ENCODE measurements around the gene BCAM. TPM values are rescaled to one million over a fixed set of nuclear protein-coding genes. Genes with fewer than 3 reads are reported as not detected.

The BCAM gene
- total and polyA plus RNA-seq, 4 donors: 10.5 to 87.4 (median 19.1) TPM

- peaks cover 11 to 27% (median 21%) of the 10 kb centered on the region in 4 donors for H3K4me1 ChIP-seq (ENCODE audit: control insufficient read depth in 4 of 4, insufficient read depth in 4 of 4, low read length in 3 of 4)
- TF ChIP-seq GABPA (IDR thresholded peaks at IDR 0.05 in 1 of 2, conservative IDR thresholded peaks at IDR 0.05 in 1 of 2): no peak
- TF ChIP-seq FOXA1 (IDR thresholded peaks at IDR 0.05): no peak
- no peak for TF ChIP-seq TAF1 (conservative IDR thresholded peaks at IDR 0.05)
- peaks cover 0 to 2% (median 0%) of the 10 kb centered on the region in 4 donors for H3K36me3 ChIP-seq (ENCODE audit: control insufficient read depth in 4 of 4, insufficient read depth in 3 of 4, low read depth in 1 of 4, low read length in 3 of 4)
- no peaks in the 10 kb centered on the region for H3K9me3 ChIP-seq (ENCODE audit: control insufficient read depth in 4 of 4, low read length in 3 of 4)
- H3K4me3 ChIP-seq (ENCODE audit: low read depth in 1 of 3, low read length in 3 of 3): no peak overlapping the region
- DNase-seq (ENCODE audit: low spot score): no peak
- no peak overlapping the region for H3K27ac ChIP-seq (ENCODE audit: low read depth in 1 of 2, low read length in 2 of 2)
- WGBS: 87% methylated on average over 7 of the region's 7 CpGs
- no peak overlapping the region for H3K9ac ChIP-seq (ENCODE audit: low read depth in 1 of 2, low read length in 2 of 2)
- H3K27me3 ChIP-seq (ENCODE audit: control insufficient read depth in 4 of 4, insufficient read depth in 4 of 4, low read length in 3 of 4): no peaks in the 10 kb centered on the region
Observed at GRCh38 chr19:44806291-44806690, 2.6 kb upstream of the BCAM start.

GRCh38 chr19:44807162-44807561 is 1.7 kb upstream of the BCAM start:
- no peak for DNase-seq (ENCODE audit: low spot score)
- H3K36me3 ChIP-seq (ENCODE audit: control insufficient read depth in 4 of 4, insufficient read depth in 3 of 4, low read depth in 1 of 4, low read length in 3 of 4): peaks cover 0 to 2% (median 0%) of the 10 kb centered on the region in 4 donors

More at GRCh38 chr19:44807162-44807561, 1.7 kb upstream of the BCAM start:
- no peak overlapping the region for H3K4me3 ChIP-seq (ENCODE audit: low read depth in 1 of 3, low read length in 3 of 3)
- TF ChIP-seq REST (IDR thresholded peaks at IDR 0.05): no peak
- TF ChIP-seq FOXA1 (IDR thresholded peaks at IDR 0.05): no peak
- TF ChIP-seq ZBTB33 (IDR thresholded peaks at IDR 0.05): no peak
- no peak for TF ChIP-seq EGR1 (IDR thresholded peaks at IDR 0.05; ENCODE audit: low read depth in 2 of 2)
- no peak for TF ChIP-seq TAF1 (conservative IDR thresholded peaks at IDR 0.05)
- no peak for TF ChIP-seq HNF4G (IDR thresholded peaks at IDR 0.05)
- no peak for TF ChIP-seq ATF3 (IDR thresholded peaks at IDR 0.05)
- peak in 1 of 2 donors; percentile 34 for TF ChIP-seq GABPA (IDR thresholded peaks at IDR 0.05 in 1 of 2, conservative IDR thresholded peaks at IDR 0.05 in 1 of 2)
- peak in 1 of 2 donors; percentile 43 for TF ChIP-seq RAD21 (IDR thresholded peaks at IDR 0.05)
- TF ChIP-seq HNF4A (conservative IDR thresholded peaks at IDR 0.05): peak; percentile 41 to 62
- peak; percentile 69 for TF ChIP-seq FOXA2 (IDR thresholded peaks at IDR 0.05)
- no peak for TF ChIP-seq NR2F2 (IDR thresholded peaks at IDR 0.05)
- peak; percentile 23 to 76 for TF ChIP-seq RXRA (IDR thresholded peaks at IDR 0.05)
- TF ChIP-seq YY1 (IDR thresholded peaks at IDR 0.05): no peak
- no peak for TF ChIP-seq CTCF (IDR thresholded peaks at IDR 0.05; ENCODE audit: low read depth, low read length, missing input control)
- peak in 1 of 2 donors; percentile 37 for TF ChIP-seq JUND (IDR thresholded peaks at IDR 0.05)
- no peak for TF ChIP-seq MAX (IDR thresholded peaks at IDR 0.05)
- TF ChIP-seq SP1 (IDR thresholded peaks at IDR 0.05): peak; percentile 19
- no peak overlapping the region for H3K9ac ChIP-seq (ENCODE audit: low read depth in 1 of 2, low read length in 2 of 2)
- H3K27ac ChIP-seq (ENCODE audit: low read depth in 1 of 2, low read length in 2 of 2): peak overlapping the region; percentile 65 to 80
- H3K27me3 ChIP-seq (ENCODE audit: control insufficient read depth in 4 of 4, insufficient read depth in 4 of 4, low read length in 3 of 4): no peaks in the 10 kb centered on the region
- H3K9me3 ChIP-seq (ENCODE audit: control insufficient read depth in 4 of 4, low read length in 3 of 4): no peaks in the 10 kb centered on the region
- WGBS: 37% methylated on average over 5 of the region's 5 CpGs
- H3K4me1 ChIP-seq (ENCODE audit: control insufficient read depth in 4 of 4, insufficient read depth in 4 of 4, low read length in 3 of 4): peaks cover 11 to 27% (median 21%) of the 10 kb centered on the region in 4 donors
